ENCODE measurements around the gene PDYN. TPM values are rescaled to one million over a fixed set of nuclear protein-coding genes. Genes with fewer than 3 reads are reported as not detected.

Gene PDYN
- total and polyA plus RNA-seq, 8 donors, result not detected

GRCh38 chr20:1947535-1947846 is 46.4 kb downstream of the PDYN start:
- peak overlapping the region in 3 of 5 donors; percentile 40 to 76 (median 69) for H3K27ac ChIP-seq
- H3K27me3 ChIP-seq, result peaks cover 0 to 53% (median 14%) of the 10 kb centered on the region in 3 donors
- H3K9me3 ChIP-seq, result no peaks in the 10 kb centered on the region
- intact Hi-C loops (cut with DNase I; ENCODE audit: low total_unique reads), result no loop called here
- peaks cover 10 to 38% (median 12%) of the 10 kb centered on the region in 4 donors for H3K4me1 ChIP-seq
- WGBS, 5 donors, result 44 to 50% (median 49%) methylated on average over 11 to 14 of the region's 14 CpGs
- no peak for TF ChIP-seq EP300 (IDR thresholded peaks at IDR 0.05)
- no peak for TF ChIP-seq POLR2A (IDR thresholded peaks at IDR 0.05)
- TF ChIP-seq POLR2AphosphoS5 (IDR thresholded peaks at IDR 0.05), result no peak
- TF ChIP-seq CTCF (IDR thresholded peaks at IDR 0.05), result no peak
- DNase-seq, result no peak
- peak overlapping the region in 2 of 4 donors; percentile 20 to 22 for H3K4me3 ChIP-seq
- H3K36me3 ChIP-seq, result no peaks in the 10 kb centered on the region

- H3K36me3 ChIP-seq, result no peaks in the 10 kb centered on the region
- DNase-seq, result peak; percentile 29 to 65
- TF ChIP-seq EP300 (IDR thresholded peaks at IDR 0.05), result no peak
- H3K9me3 ChIP-seq, result no peaks in the 10 kb centered on the region
- intact Hi-C loops (cut with DNase I; ENCODE audit: low total_unique reads), result no loop called here
- 7 to 16% (median 11%) methylated on average over 26 to 39 of the region's 39 CpGs for WGBS, 5 donors
- H3K4me1 ChIP-seq, result peaks cover 10 to 38% (median 12%) of the 10 kb centered on the region in 4 donors
- H3K4me3 ChIP-seq, result peak overlapping the region; percentile 12 to 22 (median 20)
- peaks cover 0 to 52% (median 14%) of the 10 kb centered on the region in 3 donors for H3K27me3 ChIP-seq
- H3K27ac ChIP-seq, result peak overlapping the region in 3 of 5 donors; percentile 40 to 76 (median 69)
Observed at GRCh38 chr20:1946762-1947534, 46.9 kb downstream of the PDYN start.

GRCh38 chr20:1946442-1946761 is 47.5 kb downstream of the PDYN start:
- Histone ChIP-seq H3K27me3 (peaks cover 0 to 52% (median 14%) of the 10 kb centered on the region in 3 donors), H3K27ac (peak overlapping the region in 4 of 5 donors; percentile 15 to 76 (median 54)), H3K4me3 (peak overlapping the region in 2 of 4 donors; percentile 12 to 22), H3K9me3 (no peaks in the 10 kb centered on the region), H3K36me3 (no peaks in the 10 kb centered on the region), H3K4me1 (peaks cover 10 to 41% (median 12%) of the 10 kb centered on the region in 4 donors)
- intact Hi-C loops (cut with DNase I; ENCODE audit: low total_unique reads), result no loop called here
- TF ChIP-seq CTCF (IDR thresholded peaks at IDR 0.05), result no peak
- TF ChIP-seq POLR2AphosphoS5 (IDR thresholded peaks at IDR 0.05), result no peak
- no peak for TF ChIP-seq POLR2A (IDR thresholded peaks at IDR 0.05)
- TF ChIP-seq EP300 (IDR thresholded peaks at IDR 0.05), result no peak
- DNase-seq, result no peak
- 38 to 51% (median 44%) methylated on average over 7 of the region's 7 CpGs for WGBS, 5 donors

- DNase-seq, result no peak
- peaks cover 0 to 52% (median 14%) of the 10 kb centered on the region in 3 donors for H3K27me3 ChIP-seq
- intact Hi-C loops (cut with DNase I; ENCODE audit: low total_unique reads), result no loop called here
- H3K9me3 ChIP-seq, result no peaks in the 10 kb centered on the region
- WGBS, 5 donors, result 73 to 79% (median 75%) methylated on average over 7 of the region's 7 CpGs
- no peak overlapping the region for H3K4me3 ChIP-seq
- H3K27ac ChIP-seq, result peak overlapping the region in 4 of 5 donors; percentile 29 to 76 (median 60)
- TF ChIP-seq POLR2A (IDR thresholded peaks at IDR 0.05) (no peak), CTCF (IDR thresholded peaks at IDR 0.05) (no peak)
- peaks cover 10 to 48% (median 12%) of the 10 kb centered on the region in 4 donors for H3K4me1 ChIP-seq
- H3K36me3 ChIP-seq, result no peaks in the 10 kb centered on the region
Observed at GRCh38 chr20:1945660-1946059, 48.2 kb downstream of the PDYN start.

GRCh38 chr20:1945134-1945618 is 48.7 kb downstream of the PDYN start:
- H3K4me1 ChIP-seq, result peaks cover 10 to 48% (median 12%) of the 10 kb centered on the region in 4 donors
- WGBS, 5 donors, result 78 to 87% (median 84%) methylated on average over 5 to 9 of the region's 9 CpGs
- no peaks in the 10 kb centered on the region for H3K9me3 ChIP-seq
- peak; percentile 26 to 35 for DNase-seq
- peak overlapping the region in 4 of 5 donors; percentile 47 to 76 (median 60) for H3K27ac ChIP-seq
- peaks cover 0 to 52% (median 14%) of the 10 kb centered on the region in 3 donors for H3K27me3 ChIP-seq
- intact Hi-C loops (cut with DNase I; ENCODE audit: low total_unique reads), result no loop called here
- H3K36me3 ChIP-seq, result no peaks in the 10 kb centered on the region
- no peak overlapping the region for H3K4me3 ChIP-seq
- TF ChIP-seq CTCF (IDR thresholded peaks at IDR 0.05), result no peak
- TF ChIP-seq POLR2AphosphoS5 (IDR thresholded peaks at IDR 0.05), result peak in 1 of 3 donors; percentile 9

All from stomach (tissue), 9 donors.